ENCODE measurements around the gene CLCN6. TPM values are rescaled to one million over a fixed set of nuclear protein-coding genes. Genes with fewer than 3 reads are reported as not detected.

Gene CLCN6
- total RNA-seq = 6.0 and 11.5 TPM in 2 replicates

GRCh38 chr1:11805422-11806306, at the start of gene CLCN6, which contains the start of gene MTHFR:
Gene CLCN6, plus strand, starts transcription at chr1:11806191. Its CDS starts 72 bp downstream, at chr1:11806263.
Gene MTHFR, minus strand, starts transcription at chr1:11805964. Its CDS starts 2,848 bp downstream, at chr1:11803116.

GRCh38 chr1:11761988-11762406, 44.0 kb upstream of the CLCN6 start, which contains the start of gene C1orf167:
Gene C1orf167, plus strand, starts transcription at chr1:11762193. Its CDS starts 2,208 bp downstream, at chr1:11764401.

GRCh38 chr1:11847667-11848372, 41.8 kb downstream of the CLCN6 start, which contains the start of gene NPPA:
Gene NPPA, minus strand, starts transcription at chr1:11847783. Its CDS starts 99 bp downstream, at chr1:11847684.

GRCh38 chr1:11858613-11858967, 52.6 kb downstream of the CLCN6 start, which contains the start of gene NPPB:
Gene NPPB, minus strand, starts transcription at chr1:11858945. Its CDS starts 112 bp downstream, at chr1:11858833.

Other genes with a start within 250 kb of the CLCN6 start
- 0.32 and 3.7 TPM in 2 replicates for gene FBXO2, start 151.8 kb upstream of the CLCN6 start, total RNA-seq
- 6.8 and 9.6 TPM in 2 replicates for gene FBXO44, start 151.3 kb upstream of the CLCN6 start, total RNA-seq
- gene FBXO6, start 142.0 kb upstream of the CLCN6 start, total RNA-seq = 1.1 and 2.6 TPM in 2 replicates
- 29.1 and 31.9 TPM in 2 replicates for gene MAD2L2, start 125.0 kb upstream of the CLCN6 start, total RNA-seq
- 0.32 and 0.69 TPM in 2 replicates for gene DRAXIN, start 114.5 kb upstream of the CLCN6 start, total RNA-seq
- 31.6 and 39.3 TPM in 2 replicates for gene AGTRAP, start 70.1 kb upstream of the CLCN6 start, total RNA-seq
- gene C1orf167, start 44.0 kb upstream of the CLCN6 start, total RNA-seq = 0.16 and 0.19 TPM in 2 replicates
- 18.1 and 32.9 TPM in 2 replicates for gene MTHFR, start 227 bp upstream of the CLCN6 start, total RNA-seq
- gene NPPA, start 41.6 kb downstream of the CLCN6 start, total RNA-seq = not detected in 2 replicates
- not detected in 2 replicates for gene NPPB, start 52.8 kb downstream of the CLCN6 start, total RNA-seq
- 36.1 and 54.6 TPM in 2 replicates for gene KIAA2013, start 120.2 kb downstream of the CLCN6 start, total RNA-seq
- gene PLOD1, start 128.5 kb downstream of the CLCN6 start, total RNA-seq = 182 and 368 TPM in 2 replicates
- 32.7 and 95.7 TPM in 2 replicates for gene MFN2, start 174.3 kb downstream of the CLCN6 start, total RNA-seq
- 26.9 and 27.4 TPM in 2 replicates for gene MIIP, start 213.3 kb downstream of the CLCN6 start, total RNA-seq

All from bladder microvascular endothelial cell (primary cell).